Psoas muscle (tissue), 8 donors: ENCODE results near the gene KATNB1. TPM values are rescaled to one million over a fixed set of nuclear protein-coding genes. Genes with fewer than 3 reads are reported as not detected.

Experiments
- ATAC-seq, 4 donors: fragments of 200-7000 bp; cut with Tn5 transposase; one replicate each; pipeline ENCODE4 v1.9.1; 2020; ENCODE audit warnings: moderate library complexity in 3 of 4, mild to moderate bottlenecking in 2 of 4
- DNase-seq, 2 donors: peaks; one replicate each; pipeline ENCODE4 v3.0.0-alpha.2; 2020
- H3K27ac ChIP-seq: fragments of 200-600 bp; one replicate; pipeline ENCODE4 v1.8.0; 2022
- H3K27me3 ChIP-seq, 3 donors: fragments of 200-600 bp in 1 of 3; one replicate each; pipeline versions ENCODE4 v1.6.1 to v1.8.0; 2013 to 2022; ENCODE audit warnings: low read length in 2 of 3, mild to moderate bottlenecking in 2 of 3, moderate library complexity in 1 of 3; ENCODE audit not compliant: insufficient read depth in 3 of 3
- H3K36me3 ChIP-seq, 2 donors: fragments of 200-600 bp in 1 of 2; one replicate each; pipeline versions ENCODE4 v1.6.1 to v1.8.0; 2013 to 2022; ENCODE audit warnings: low read depth in 1 of 2, mild to moderate bottlenecking in 1 of 2, moderate library complexity in 1 of 2; ENCODE audit not compliant: insufficient read depth in 1 of 2
- H3K4me1 ChIP-seq: fragments of 200-600 bp; one replicate; pipeline ENCODE4 v1.8.0; 2022
- H3K4me3 ChIP-seq: fragments of 200-600 bp; one replicate; pipeline ENCODE4 v1.8.0; 2022; ENCODE audit warnings: mild to moderate bottlenecking
- H3K9me3 ChIP-seq: fragments of 200-600 bp; one replicate; pipeline ENCODE4 v1.8.0; 2022
- WGBS, 3 donors: extraction: QIAGEN DNeasy Blood & Tissue Kit; methylation state at CpG; one replicate each; pipeline versions ENCODE4 v1.1.6 to v1.1.7; 2013; 5-methylcytosine and 5-hydroxymethylcytosine counted together
- intact Hi-C, 2 donors: fragments of 100-400 bp; cut with DNase I; formaldehyde crosslinking; loops; one replicate each; pipeline versions ENCODE4 v1.11.0 to v1.14.2; 2022
- polyA plus RNA-seq, 3 donors: library from polyadenylated mRNA; stranded (reverse); fragments of 200-250 nt; gene quantifications; one replicate each; pipeline ENCODE4 v1.2.3, GENCODE V29; 2013
- total RNA-seq, 4 donors: library from RNA; stranded (reverse); fragmentation: NEBNext Ultra II Directional in 2 of 4; extraction: Animal tissue kit (Norgen Biotek cat#: 25700) in 2 of 4; gene quantifications; one replicate each; pipeline versions ENCODE4 v1.2.1 to v1.2.4, GENCODE V29; 2021 to 2023
- TF ChIP-seq, protein P1 (sequence below): fragments of 200-600 bp; IDR thresholded peaks from one replicate; pipeline ENCODE4 v1.8.0; 2022; ENCODE audit warnings: antibody characterized with exemption
- donor health status: healthy with polysubstance abuse.
- donor health status: DM: no; HTN: no; CAD: no; lungs with moderate emphysema.
- donor health status: Bipolar disorder and iron deficiency.
- donor health status: healthy.
- donor health status: DM: yes; HTN: yes; CAD: no.
- donor health status: DM: no; HTN: no; CAD: no.
- donor health status: DM: no; HTN: no; CAD: no.
- donor health status: DM: yes; HTN: yes; CAD: no.

Gene KATNB1
- total and polyA plus RNA-seq, 7 donors, result 6.3 to 15.6 (median 9.2) TPM

DNA sequence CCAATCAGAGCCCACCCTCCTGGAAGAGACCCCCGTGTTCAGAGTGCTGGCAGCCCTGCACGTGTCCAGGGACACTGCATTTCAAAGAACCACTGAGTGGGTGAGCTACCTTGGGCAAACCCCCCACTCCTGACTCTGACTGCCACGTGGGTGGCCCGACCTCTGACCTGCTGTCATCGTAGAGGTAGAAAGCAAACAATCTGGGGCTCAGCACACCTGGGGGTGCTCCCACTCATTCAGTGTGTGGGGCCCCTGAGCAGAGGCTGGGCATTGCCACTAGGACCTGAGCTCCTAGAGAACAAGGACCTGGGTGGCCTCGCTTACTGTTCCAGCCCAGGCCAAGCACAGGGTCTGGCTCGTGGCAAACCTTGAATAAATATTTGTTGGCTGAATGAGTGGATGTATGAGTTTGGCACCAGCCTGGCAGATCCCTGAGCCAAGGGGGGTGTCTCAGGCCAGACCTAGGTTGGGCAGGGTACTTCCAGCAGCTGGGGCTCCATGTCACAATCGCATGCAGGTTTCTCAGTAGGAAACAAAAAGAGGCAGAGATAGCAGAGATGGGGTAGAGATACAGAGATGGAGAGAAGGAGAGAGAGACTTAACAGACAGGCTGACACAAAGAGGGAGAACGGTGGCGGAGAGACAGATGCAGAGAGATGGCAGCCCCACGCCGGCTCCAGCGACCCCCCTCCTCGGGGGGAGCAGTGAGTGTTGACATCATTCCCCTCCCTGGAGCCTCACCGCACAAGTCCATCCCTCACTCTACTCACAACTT lies 46.4 kb upstream of the KATNB1 start:
- H3K4me3 ChIP-seq, result no peak overlapping the region
- intact Hi-C loops, result no loop called here
- TF ChIP-seq, protein P1, sequence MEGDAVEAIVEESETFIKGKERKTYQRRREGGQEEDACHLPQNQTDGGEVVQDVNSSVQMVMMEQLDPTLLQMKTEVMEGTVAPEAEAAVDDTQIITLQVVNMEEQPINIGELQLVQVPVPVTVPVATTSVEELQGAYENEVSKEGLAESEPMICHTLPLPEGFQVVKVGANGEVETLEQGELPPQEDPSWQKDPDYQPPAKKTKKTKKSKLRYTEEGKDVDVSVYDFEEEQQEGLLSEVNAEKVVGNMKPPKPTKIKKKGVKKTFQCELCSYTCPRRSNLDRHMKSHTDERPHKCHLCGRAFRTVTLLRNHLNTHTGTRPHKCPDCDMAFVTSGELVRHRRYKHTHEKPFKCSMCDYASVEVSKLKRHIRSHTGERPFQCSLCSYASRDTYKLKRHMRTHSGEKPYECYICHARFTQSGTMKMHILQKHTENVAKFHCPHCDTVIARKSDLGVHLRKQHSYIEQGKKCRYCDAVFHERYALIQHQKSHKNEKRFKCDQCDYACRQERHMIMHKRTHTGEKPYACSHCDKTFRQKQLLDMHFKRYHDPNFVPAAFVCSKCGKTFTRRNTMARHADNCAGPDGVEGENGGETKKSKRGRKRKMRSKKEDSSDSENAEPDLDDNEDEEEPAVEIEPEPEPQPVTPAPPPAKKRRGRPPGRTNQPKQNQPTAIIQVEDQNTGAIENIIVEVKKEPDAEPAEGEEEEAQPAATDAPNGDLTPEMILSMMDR, result no peak
- H3K9me3 ChIP-seq, result no peaks in the 10 kb centered on the region
- peaks cover 0 to 5% (median 4%) of the 10 kb centered on the region in 3 donors for H3K27me3 ChIP-seq
- DNase-seq (no peak), ATAC-seq (no peak)
- H3K4me1 ChIP-seq, result no peaks in the 10 kb centered on the region
- WGBS, 3 donors, result 31 to 40% (median 36%) methylated on average over 15 of the region's 15 CpGs
- H3K36me3 ChIP-seq, result no peaks in the 10 kb centered on the region
- H3K27ac ChIP-seq, result no peak overlapping the region

DNA sequence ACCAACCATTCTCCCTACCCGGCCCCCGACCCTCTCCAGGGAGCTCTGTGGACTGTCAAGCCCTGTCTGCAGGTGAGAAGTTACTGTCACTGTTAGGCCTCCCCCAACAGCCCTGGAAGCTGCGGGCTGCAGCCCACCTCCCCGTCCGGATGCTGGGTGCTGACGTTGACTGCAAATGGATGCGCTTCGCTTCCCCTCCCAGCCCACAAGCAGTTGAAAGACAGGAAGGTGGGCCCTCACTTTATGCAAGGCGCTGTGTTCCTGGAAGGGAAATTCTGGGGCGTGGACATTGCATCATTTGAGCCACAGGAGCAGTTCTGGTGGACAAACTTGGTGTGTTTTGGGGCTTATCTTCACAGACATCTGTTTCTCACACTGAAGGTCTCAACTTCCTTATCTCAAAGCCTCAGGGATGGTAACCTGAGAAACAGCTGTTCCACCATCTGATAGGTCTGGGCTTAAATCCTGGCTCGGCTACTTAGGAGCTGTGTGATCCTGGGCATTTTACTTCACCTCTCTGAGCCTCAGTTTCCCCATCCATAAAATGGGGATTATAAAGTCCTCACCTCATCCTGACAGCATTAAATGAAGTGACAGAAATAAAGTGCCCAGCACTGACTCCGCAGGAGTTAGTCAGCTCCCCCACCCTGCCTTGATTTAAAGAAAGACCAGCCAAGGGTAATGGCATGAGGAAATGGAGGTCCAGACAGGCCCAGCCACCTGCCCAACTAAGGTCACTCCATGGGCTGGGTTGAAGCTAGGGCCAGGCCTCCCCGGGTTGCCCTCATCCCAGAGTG lies 45.6 kb upstream of the KATNB1 start:
- peaks cover 0 to 5% (median 4%) of the 10 kb centered on the region in 3 donors for H3K27me3 ChIP-seq
- TF ChIP-seq, protein P1, result no peak
- no peaks in the 10 kb centered on the region for H3K36me3 ChIP-seq
- H3K9me3 ChIP-seq, result no peaks in the 10 kb centered on the region
- intact Hi-C loops, result no loop called here
- ATAC-seq (no peak), DNase-seq (no peak)
- no peak overlapping the region for H3K4me3 ChIP-seq
- no peaks in the 10 kb centered on the region for H3K4me1 ChIP-seq
- 41 to 54% (median 46%) methylated on average over 13 of the region's 13 CpGs for WGBS, 3 donors
- H3K27ac ChIP-seq, result no peak overlapping the region

DNA sequence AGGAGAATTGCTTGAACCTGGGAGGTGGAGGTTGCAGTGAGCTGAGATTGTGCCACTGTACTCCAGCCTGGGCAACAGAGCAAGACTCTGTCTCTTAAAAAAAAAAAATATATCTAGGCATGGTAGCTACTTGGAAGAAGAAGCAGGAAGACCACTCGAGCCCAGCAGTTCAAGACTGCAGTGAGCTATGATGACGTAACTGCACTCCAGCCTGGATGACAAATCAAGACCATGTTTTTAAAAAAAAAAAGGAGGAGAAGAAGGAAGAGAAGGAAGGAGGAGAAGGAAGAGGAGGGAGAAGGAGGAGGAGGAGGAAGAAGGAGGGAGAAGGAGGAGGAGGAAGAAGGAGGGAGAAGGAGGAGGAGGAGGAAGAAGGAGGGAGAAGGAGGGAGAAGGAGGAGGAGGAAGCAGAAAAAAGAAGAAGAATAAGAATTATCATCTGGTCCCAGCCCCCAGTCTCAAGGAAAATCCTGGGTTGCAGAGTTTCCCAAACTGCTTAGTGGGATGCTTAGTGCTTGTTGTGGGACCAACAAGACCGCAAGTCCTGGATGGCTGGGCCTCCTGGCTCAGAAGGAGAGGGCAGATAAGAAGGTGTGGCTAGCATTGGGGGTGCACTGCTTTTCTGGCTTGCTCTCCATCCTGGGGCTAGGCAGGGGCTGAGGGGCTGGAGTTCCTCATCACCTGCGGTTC lies 44.6 kb upstream of the KATNB1 start:
- intact Hi-C loops, result no loop called here
- ATAC-seq, result no peak

DNA sequence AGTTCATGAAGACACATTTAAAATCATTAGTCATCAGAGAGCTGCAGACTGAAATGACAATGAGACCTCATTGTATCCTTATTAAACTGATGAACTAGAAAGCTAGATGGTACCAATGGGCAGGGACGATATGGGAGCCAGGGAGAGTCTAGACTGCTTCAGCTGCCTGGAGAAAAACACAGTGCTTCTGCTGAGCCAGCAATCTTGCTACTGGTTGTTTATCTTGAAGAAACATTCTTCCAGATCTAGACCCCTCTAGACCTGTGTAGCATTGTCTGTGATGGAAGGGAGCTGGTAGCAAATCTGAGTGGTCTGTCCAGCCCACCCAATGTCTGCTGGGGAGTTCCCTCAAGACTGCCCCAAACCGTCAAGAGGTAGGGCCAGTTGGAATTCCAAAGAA lies 42.9 kb upstream of the KATNB1 start:
- Histone ChIP-seq H3K4me1 (no peaks in the 10 kb centered on the region), H3K36me3 (no peaks in the 10 kb centered on the region), H3K4me3 (no peak overlapping the region), H3K9me3 (no peaks in the 10 kb centered on the region), H3K27me3 (peaks cover 0 to 5% (median 4%) of the 10 kb centered on the region in 3 donors), H3K27ac (no peak overlapping the region)
- DNase-seq (no peak), ATAC-seq (no peak)
- TF ChIP-seq, protein P1, result no peak
- 56 to 62% (median 59%) methylated on average over 2 of the region's 2 CpGs for WGBS, 3 donors
- intact Hi-C loops, result no loop called here

More for the DNA sequence above, 44.6 kb upstream of the KATNB1 start:
- no peaks in the 10 kb centered on the region for H3K4me1 ChIP-seq
- no peaks in the 10 kb centered on the region for H3K36me3 ChIP-seq
- H3K27me3 ChIP-seq, result peaks cover 0 to 5% (median 4%) of the 10 kb centered on the region in 3 donors
- no peak overlapping the region for H3K27ac ChIP-seq
- TF ChIP-seq, protein P1, result no peak
- H3K4me3 ChIP-seq, result no peak overlapping the region
- H3K9me3 ChIP-seq, result no peaks in the 10 kb centered on the region
- 65 to 73% (median 71%) methylated on average over 4 of the region's 4 CpGs for WGBS, 3 donors
- DNase-seq, result no peak
